Measurements from ENCODE around the gene ARFRP1.

Gene ARFRP1

DNA sequence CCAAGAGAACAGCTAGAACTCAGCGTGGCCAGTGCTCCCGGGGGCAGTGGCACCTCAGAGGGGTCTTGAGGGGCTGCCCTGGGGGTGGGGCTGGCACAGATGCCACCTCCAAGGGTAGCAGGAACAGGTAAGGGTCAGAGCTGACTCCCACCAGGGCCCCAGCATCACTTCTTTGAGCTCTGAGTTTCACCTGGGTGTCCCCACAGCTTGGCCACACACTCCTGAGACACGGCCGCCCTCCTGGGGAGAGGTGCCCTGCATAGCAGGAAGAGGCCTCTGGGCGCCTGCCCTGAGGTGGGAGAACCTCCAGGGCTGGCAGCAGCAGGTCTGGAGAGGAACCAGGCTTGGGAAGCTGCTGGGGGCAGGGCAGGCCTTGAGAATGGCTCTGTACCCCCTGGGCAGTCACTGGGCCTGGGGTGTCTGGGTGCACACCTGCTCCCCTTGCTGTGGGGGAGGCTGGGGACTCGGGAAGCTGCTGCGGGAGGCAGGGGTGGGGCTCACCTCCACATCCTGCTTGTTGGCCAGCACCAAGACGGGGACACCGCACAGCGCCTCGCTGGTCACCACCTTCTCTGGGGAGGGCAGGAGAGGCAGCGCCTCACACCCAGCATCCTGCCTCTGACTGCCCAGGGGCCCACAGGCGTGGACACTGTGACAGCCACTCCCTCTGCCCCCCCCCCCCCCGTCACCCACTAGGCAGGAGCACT, 6.3 kb downstream of the ARFRP1 start:
- DNase-seq, result no peak

DNA sequence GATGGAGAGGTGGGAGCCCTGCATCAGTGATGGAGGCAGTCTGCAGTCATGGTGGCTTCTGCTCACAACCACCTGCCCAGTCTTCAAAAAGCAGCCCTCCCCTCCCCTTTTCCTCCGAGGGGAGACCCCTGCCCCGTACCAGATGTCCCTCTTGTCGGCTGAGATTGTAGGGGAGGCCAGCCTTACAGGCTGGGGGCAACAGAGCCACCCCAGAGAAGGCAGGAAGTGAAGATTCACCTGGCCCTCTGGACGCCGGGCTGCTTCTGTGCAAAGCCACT, 6.8 kb downstream of the ARFRP1 start:
- DNase-seq, result no peak

DNA sequence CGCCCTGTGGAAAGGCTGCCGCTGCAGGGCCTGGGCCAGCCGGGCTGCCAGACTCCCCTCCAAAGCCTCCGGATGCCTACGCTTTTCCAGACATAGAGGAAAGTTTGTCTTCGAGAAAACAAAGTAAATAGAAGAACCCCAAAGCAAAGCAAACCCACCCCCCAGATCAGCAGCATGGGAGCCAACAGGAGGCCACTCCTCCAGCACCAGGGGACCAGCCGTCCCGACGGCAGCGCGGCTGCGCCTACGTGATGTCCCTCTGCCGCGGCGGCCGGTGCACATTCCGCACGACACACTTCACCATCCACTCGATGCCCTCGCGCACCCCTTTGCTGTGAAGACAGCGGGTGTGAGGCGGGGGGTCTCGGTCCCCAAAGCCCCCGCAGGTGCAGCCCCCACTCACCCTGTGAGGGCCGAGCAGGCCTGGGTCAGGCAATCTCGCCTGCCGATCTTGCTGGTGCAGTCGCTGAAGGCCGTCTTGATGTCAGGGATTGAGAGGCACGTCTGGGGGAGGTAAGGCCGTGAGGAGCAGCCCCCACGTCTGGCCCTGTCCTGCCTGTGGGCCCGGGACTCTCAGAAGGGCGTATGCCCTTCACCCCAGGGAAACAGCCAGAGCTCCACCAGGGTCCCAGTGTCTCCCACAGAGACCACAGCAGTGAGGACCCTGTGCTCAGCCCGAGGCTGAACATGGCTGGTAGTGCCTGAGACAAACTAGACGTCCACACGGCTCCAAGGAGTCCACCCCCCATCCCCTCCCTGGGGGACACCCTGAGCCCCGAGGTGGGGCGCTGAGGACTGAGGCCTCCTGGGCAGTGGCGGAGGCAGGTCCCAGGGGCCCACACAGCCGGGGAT, 7.4 kb downstream of the ARFRP1 start:
- no peak for DNase-seq

DNA sequence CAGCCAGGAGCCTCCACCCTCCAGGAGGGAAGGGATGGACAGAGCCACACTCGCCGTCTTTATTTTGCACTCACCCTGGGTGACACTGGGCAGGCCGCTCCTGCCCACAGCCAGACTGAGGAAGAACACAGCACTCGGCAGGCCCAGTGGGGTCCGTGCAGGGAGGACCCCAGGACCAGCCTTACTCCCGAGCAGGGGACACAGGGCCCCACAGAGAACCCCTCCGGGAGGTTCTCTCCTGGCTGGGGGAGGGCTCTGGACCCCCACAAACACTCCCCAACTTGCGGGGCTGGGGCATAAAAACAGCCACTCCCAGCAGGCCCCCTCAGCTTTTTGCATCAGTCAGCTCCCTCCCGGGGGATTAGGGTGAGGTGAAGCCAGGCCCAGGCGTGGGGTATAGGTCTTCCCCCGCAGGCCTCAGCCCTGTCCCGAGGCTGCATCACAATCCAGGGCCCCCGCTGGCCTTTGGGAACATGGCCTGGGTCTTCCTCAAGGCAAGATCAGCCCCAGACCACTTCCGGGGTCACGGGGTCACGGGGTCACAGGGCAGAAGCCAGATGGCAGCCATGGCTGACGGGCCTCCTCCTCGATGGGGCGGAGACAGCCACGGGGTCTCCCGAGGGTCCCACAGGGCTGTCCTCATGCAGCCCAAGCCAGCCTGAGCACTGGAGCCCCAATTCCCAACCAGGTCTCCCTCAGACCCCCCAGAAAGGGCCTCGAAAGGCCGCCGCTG, 8.1 kb downstream of the ARFRP1 start:
- no peak for DNase-seq

DNA sequence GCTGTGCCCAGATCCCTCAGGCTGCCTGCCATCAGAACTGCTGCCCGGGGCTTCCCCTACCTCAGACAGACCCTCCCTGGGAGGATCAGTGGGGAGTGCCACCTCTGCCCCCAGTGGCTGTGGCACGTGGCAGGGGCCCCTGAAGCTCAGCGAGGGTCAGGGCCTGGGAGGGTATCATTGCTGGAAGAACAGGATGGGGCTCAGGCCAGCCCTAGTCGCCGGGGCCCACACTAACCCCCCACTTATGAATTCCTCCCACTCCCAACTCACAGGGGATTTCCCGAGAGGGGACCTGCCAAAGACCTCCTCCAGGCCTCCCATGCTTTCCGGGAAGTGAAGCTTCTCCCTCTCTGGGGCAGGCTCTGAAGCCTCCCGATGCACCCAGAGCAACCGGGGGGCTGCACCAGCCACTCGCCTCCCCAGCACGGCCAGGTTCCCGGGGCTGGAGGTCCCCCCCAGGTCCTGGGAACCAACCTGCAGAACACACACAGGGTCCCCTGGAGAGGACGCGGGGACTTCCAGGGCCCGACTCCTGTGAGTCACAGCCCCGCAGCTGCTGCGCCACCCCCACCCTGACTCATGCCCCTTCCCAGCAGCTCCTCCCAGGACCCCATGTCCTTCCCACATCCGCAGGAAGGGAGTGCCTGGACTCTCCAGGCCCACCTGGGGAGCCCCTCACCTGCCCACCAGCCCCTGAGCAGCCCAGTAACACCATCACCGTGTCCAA, 8.9 kb downstream of the ARFRP1 start:
- no peak for DNase-seq

DNA sequence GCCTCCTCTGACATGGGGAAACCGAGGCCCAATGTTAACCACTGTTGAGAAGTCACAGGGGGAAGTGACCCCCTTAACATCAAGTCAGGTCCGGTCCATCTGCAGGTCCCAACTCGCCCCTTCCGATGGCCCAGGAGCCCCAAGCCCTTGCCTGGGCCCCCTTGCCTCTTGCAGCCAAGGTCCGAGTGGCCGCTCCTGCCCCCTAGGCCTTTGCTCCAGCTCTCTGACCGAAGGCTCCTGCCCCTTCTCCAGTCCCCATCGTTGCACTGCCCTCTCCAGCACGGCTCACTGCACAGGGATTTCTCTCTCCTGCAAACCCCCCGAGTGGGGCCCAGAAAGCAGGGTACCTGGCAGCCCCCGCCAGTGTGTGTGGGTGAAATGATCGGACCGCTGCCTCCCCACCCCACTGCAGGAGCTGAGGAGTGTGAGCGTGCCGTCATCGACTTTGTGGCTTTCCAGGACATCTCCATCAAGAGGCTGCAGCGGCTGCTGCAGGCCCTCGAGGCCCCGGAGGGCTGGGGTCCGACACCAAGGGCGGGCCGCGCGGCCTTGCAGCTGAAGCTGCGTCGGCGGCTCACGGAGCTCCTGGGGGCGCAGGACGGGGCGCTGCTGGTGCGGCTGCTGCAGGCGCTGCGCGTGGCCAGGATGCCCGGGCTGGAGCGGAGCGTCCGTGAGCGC, 9.8 kb downstream of the ARFRP1 start:
- DNase-seq, result no peak

DNA sequence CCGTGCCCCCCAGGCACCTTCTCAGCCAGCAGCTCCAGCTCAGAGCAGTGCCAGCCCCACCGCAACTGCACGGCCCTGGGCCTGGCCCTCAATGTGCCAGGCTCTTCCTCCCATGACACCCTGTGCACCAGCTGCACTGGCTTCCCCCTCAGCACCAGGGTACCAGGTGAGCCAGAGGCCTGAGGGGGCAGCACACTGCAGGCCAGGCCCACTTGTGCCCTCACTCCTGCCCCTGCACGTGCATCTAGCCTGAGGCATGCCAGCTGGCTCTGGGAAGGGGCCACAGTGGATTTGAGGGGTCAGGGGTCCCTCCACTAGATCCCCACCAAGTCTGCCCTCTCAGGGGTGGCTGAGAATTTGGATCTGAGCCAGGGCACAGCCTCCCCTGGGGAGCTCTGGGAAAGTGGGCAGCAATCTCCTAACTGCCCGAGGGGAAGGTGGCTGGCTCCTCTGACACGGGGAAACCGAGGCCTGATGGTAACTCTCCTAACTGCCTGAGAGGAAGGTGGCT, 10.4 kb downstream of the ARFRP1 start:
- no peak for DNase-seq

DNA sequence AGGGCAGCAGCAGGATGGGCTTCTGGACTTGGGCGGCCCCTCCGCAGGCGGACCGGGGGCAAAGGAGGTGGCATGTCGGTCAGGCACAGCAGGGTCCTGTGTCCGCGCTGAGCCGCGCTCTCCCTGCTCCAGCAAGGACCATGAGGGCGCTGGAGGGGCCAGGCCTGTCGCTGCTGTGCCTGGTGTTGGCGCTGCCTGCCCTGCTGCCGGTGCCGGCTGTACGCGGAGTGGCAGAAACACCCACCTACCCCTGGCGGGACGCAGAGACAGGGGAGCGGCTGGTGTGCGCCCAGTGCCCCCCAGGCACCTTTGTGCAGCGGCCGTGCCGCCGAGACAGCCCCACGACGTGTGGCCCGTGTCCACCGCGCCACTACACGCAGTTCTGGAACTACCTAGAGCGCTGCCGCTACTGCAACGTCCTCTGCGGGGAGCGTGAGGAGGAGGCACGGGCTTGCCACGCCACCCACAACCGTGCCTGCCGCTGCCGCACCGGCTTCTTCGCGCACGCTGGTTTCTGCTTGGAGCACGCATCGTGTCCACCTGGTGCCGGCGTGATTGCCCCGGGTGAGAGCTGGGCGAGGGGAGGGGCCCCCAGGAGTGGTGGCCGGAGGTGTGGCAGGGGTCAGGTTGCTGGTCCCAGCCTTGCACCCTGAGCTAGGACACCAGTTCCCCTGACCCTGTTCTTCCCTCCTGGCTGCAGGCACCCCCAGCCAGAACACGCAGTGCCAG, 11.0 kb downstream of the ARFRP1 start, which contains the start of gene TNFRSF6B:
TNFRSF6B (plus strand) TSS at position 25 of the 729 bp plus-strand sequence; CDS start at position 141, 116 bp downstream.
- no peak for DNase-seq

DNA sequence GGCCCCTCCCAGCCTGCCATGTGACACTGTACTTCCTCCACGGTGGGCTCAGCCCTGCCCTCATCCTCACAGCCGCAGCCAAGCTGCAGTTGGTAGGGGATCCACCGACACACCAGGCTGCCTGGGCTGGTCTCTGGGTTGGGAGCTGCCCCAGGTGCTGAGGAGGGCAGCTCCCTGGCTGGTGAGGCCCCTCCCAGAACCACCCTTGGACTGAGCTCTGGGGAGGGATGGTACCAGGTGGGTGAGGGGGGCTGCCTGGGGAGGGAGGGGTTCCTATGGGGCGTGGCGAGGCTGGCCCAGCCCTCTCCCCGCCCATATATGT, 11.5 kb downstream of the ARFRP1 start:
- DNase-seq, result no peak

DNA sequence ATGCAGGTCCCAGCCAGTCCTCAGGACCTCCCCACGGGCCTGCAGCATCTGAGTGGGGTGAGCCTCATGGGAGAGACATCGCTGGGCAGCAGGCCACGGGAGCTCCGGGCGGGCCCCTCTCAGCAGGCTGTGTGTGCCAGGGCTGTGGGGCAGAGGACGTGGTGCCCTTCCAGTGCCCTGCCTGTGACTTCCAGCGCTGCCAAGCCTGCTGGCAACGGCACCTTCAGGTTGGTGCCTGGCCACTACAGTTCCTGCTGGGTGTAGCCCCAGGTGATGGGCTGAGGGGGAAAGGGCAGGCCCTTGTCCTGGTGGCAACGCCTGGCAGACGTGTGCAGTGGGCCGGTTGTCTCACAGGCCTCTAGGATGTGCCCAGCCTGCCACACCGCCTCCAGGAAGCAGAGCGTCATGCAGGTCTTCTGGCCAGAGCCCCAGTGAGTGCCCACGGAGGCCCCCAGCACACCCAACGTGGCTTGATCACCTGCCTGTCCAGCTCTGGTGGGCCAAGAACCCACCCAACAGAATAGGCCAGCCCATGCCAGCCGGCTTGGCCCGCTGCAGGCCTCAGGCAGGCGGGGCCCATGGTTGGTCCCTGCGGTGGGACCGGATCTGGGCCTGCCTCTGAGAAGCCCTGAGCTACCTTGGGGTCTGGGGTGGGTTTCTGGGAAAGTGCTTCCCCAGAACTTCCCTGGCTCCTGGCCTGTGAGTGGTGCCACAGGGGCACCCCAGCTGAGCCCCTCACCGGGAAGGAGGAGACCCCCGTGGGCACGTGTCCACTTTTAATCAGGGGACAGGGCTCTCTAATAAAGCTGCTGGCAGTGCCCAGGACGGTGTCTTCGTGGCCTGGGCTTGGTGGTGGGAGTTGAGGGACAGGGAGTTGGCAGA, 12.1 kb downstream of the ARFRP1 start:
- no peak for DNase-seq

DNA sequence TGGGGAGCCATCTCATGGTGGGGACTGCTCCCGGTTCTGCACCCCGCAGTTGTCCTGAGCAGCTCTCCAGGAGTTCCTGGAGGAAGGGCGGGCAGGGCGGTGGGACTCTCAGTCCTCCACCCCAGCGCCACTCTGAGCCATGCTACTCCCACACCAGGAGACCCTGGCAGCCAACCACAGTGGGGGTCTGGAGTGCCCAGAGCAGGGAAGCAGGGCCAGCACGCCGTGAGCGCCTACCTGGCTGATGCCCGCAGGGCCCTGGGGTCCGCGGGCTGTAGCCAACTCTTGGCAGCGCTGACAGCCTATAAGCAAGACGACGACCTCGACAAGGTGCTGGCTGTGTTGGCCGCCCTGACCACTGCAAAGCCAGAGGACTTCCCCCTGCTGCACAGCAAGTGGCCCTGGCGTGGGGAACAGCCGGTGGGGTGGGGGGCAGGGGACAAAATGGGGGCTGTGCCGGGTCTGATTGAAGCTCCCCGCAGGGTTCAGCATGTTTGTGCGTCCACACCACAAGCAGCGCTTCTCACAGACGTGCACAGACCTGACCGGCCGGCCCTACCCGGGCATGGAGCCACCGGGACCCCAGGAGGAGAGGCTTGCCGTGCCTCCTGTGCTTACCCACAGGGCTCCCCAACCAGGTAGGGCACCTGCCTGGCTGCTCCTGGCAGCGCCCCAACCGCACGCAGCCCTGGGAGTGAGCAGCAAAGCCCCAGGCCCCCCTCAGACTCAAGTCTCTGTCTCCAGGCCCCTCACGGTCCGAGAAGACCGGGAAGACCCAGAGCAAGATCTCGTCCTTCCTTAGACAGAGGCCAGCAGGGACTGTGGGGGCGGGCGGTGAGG, 13.0 kb downstream of the ARFRP1 start:
- no peak for DNase-seq

DNA sequence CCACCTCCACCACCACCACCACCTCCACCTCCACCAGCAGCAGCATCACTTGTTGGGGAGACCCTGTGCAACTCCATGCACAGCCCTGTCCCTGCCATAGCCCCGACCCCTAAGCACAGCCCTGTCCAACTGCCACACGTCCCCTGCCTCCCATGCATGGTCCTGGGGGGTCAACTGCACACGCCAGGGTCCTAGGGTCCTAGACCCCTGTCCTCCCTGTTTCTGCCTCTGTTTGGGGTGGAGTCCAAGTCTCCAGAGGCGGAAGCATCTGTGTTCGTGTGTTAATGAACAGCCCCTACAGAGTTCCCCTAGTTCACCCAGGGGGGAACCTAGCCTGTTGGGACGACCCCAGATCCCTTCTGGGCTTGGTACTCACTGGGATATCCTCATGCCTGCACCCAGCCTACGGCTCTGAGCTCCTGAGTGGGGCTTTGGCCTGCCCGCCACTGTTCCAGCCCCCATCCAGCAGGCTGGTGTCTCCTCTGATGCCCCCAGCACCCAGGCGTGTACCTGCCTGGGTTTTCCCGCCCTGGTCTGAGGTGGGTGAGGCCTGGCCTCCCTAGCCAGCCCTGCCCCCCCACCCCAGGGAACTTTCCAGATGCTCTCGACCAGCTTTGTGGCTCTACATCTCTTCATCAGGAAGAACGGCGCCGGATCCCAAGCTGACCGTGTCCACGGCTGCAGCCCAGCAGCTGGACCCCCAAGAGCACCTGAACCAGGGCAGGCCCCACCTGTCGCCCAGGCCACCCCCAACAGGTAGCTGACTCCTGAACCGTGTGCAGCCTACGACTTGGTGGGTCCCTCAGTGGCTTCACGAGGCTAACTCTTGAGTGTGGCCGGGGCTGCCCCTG, 13.8 kb downstream of the ARFRP1 start:
- DNase-seq, result no peak

DNA sequence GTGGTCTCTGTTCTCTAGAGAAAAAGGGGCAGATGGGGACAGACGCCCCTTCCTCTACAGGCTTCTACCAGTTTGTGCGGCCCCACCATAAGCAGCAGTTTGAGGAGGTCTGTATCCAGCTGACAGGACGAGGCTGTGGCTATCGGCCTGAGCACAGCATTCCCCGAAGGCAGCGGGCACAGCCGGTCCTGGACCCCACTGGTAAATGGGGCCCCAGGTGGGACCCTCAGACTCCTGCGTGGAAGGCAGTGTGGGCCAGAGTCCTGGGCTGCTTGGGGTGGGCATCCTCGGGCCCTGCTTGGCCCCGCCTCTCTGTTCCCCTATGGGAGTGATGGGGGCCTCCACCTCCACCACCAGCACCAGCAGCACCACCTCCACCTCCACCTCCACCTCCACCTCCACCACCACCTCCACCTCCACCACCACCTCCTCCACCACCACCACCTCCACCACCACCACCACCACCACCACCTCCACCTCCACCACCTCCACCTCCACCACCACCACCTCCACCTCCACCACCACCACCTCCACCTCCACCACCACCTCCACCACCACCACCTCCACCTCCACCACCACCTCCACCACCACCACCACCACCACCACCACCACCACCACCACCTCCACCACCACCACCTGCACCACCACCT, 14.6 kb downstream of the ARFRP1 start:
- no peak for DNase-seq

DNA sequence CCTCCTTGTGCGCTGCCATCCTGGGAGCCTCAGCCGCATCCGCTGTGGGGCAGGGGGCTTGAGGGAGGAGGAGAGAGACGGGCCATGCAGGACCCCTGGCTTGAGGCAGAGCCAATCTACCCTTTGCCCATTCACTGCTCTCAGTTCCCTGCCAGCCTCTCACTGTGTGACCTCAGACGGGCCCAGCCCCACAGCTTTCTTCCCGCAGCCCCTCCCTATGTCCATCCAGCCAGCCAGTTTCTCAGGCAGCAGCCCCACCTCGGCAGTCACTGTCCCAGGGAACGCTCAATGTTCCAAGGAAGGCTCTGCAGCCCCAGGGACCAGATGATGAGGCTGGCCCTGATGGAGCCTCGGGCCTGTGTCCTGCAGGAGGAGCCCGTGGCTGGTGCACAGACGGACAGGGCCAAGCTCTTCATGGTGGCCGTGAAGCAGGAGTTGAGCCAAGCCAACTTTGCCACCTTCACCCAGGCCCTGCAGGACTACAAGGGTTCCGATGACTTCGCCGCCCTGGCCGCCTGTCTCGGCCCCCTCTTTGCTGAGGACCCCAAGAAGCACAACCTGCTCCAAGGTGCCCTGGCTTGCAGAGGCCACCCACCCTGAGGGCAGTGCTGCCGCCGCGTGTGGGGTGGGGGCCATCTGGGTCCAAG, 15.2 kb downstream of the ARFRP1 start:
- no peak for DNase-seq

DNA sequence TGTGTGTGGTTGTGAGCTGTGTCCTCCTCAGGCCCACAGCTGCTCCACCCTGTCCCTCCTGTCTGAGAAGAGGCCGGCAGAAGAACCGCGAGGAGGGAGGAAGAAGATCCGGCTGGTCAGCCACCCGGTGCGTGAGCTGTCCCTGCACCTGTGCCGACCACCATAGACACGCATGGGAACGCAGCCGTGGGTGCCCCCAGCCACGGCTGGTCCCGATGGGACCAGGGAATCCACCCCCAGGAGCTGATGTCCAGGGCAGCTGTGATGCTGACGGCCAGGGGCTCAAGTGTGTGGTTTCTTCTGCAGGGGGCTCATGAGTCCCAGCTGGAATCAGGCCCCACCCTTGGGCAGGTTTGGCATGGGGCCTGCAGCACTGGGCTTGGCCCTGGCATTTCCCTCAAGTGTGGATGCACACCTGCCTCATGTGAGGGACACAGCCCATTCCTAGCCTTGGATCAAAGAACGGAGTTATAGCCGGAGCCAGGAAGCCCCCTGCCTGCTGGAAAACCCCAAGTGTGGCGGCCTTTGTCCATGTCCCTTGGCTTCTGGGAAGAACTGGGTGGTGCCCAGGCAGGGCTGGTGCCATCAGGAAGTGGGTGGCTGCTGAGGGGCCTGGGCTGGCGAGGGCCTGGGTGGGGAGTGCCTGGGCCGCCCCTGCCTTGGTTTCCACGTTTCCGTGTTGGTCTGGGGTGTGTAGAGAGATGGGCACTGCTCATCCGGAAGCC, 15.9 kb downstream of the ARFRP1 start:
- no peak for DNase-seq

DNA sequence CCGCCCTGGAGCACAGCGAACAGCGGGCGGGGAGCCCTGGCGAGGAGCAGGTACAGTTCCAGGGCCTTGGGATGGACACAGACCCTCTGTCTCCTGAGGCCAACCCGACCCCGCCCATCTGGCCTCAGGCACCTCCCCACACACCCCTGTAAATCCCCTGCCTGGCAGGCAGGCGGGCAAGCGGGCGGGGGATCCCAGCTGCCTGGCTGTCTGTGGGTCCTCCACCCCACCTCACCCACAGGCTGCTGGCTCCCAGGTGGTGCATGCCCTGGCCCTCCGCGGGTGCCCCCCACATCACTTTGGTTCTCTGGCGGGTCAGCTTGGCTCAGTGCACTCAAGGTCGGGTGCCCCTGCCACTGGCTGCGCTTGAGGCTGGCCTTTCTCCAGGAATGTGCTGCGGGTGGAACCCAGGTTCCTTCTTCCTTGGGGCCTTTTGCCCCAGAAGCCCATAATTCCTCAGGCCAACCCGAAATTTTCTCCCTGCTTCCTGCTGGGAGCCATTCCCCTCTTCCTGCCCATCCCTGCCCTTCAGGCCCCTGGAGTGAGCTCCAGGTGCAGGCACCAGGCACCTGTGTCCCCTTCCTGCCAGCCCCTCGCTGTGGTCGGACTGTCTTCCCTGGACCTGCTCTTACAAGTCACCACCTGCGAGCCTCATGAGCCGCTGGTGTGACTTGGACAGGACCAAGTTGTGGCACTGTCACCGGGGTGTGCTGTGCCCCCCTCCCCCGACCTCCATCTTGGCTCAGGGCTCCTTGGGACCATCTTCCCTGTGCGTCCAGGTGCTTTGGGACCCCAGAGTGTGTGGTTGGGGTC, 16.7 kb downstream of the ARFRP1 start:
- no peak for DNase-seq
